ENCODE data around the gene PLPP1.

DNA sequence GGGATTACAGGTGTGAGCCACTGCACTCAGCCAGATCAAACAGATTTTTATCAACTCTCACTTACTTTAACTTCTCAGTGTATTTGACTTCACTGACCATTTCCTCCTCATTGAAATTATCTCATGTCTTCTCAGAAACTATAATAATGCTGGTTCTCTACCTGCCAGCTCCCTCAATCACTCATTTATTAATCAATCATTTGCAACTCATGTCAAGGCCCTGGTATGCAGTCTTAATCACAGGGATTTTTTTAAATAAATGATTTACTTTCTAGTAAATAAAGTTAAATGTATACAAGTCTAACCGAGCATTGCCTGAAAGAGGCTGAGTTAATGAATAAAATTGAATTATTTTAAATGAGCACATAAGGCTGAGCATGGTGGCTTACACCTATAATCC lies 63.3 kb downstream of the PLPP1 start:
- TF ChIP-seq, protein P1, sequence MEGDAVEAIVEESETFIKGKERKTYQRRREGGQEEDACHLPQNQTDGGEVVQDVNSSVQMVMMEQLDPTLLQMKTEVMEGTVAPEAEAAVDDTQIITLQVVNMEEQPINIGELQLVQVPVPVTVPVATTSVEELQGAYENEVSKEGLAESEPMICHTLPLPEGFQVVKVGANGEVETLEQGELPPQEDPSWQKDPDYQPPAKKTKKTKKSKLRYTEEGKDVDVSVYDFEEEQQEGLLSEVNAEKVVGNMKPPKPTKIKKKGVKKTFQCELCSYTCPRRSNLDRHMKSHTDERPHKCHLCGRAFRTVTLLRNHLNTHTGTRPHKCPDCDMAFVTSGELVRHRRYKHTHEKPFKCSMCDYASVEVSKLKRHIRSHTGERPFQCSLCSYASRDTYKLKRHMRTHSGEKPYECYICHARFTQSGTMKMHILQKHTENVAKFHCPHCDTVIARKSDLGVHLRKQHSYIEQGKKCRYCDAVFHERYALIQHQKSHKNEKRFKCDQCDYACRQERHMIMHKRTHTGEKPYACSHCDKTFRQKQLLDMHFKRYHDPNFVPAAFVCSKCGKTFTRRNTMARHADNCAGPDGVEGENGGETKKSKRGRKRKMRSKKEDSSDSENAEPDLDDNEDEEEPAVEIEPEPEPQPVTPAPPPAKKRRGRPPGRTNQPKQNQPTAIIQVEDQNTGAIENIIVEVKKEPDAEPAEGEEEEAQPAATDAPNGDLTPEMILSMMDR (IDR thresholded peaks at IDR 0.05) = no peak
- TF ChIP-seq POLR2A (IDR thresholded peaks at IDR 0.05) = no peak
